ENCODE results near the gene ADCY2. TPM values are rescaled to one million over a fixed set of nuclear protein-coding genes. Genes with fewer than 3 reads are reported as not detected.

ADCY2 gene
- total and polyA plus RNA-seq, 9 of the 15 experiments (the other 6 are each of a cell fraction or from before 2014, with no cell fraction given), result 0.01 to 0.15 (median 0.03) TPM; not detected in 5

GRCh38 chr5:7714119-7714518 lies 318.2 kb downstream of the ADCY2 start:
- ChIA-PET POLR2A (interaction anchor here (1.2 kb wide), 1 partner anchor 28 kb away, joined by 3 read pairs; no protein-coding TSS in a partner anchor), CTCF (ENCODE audit: low intra/inter-chr PET ratio) (no interaction called here)
- H3K9me1 ChIP-seq (ENCODE audit: control insufficient read depth, insufficient read depth, low read length), result no peaks in the 10 kb centered on the region
- no peaks in the 10 kb centered on the region for H3K36me3 ChIP-seq (ENCODE audit: control insufficient read depth, insufficient read depth, low read length)
- intact Hi-C loops (cut with micrococcal nuclease) (no loop called here), in situ Hi-C loops (cut with MboI) (no loop called here)
- 1% methylated on average over 6 of the region's 6 CpGs for WGBS (ENCODE audit: insufficient coverage, low coverage, missing lambda C conversion rate)
- H3K9me3 ChIP-seq (replicated peaks; ENCODE audit: control insufficient read depth, insufficient read depth, low read depth, low read length), result no peaks in the 10 kb centered on the region
- no peaks in the 10 kb centered on the region for H4K20me1 ChIP-seq (replicated peaks; ENCODE audit: control insufficient read depth, insufficient read depth, low read length)
- peak overlapping the region; percentile 17; the same call in 1 of the 2 replicates for H3K4me2 ChIP-seq (ENCODE audit: insufficient read depth, low read length)
- peak; percentile 84 for ATAC-seq
- BruUV-seq (replicated peaks), result no TSS peak
- no peaks in the 10 kb centered on the region for H3K79me2 ChIP-seq (ENCODE audit: control insufficient read depth, insufficient read depth, low read length)
- 0 out of 5 replicates have a peak, but pooled peaks cover 0 to 1% of the 10 kb centered on the region in 2 experiments for H3K27me3 ChIP-seq (ENCODE audit: control insufficient read depth in 2 of 2, insufficient read depth in 2 of 2, low read length in 2 of 2)
- peak overlapping the region in 1 of 2 experiments; percentile 22; a peak in 1 of 4 replicates for H3K9ac ChIP-seq (ENCODE audit: insufficient read depth in 1 of 2, low read depth in 2 of 2, low read length in 2 of 2)
- H2AFZ ChIP-seq (ENCODE audit: low read depth, low read length), result no peak overlapping the region
- H3K4me1 ChIP-seq (replicated peaks in 1 of 2; ENCODE audit: control insufficient read depth in 2 of 2, insufficient read depth in 2 of 2, low read length in 2 of 2), result peaks cover 0 to 7% of the 10 kb centered on the region in 2 experiments; a peak in 2 of 5 replicates
- FAIRE-seq, result peak; percentile 56
- peak; percentile 24 to 65 (median 44) for DNase-seq (ENCODE audit: extremely low read depth in 1 of 4, low spot score in 3 of 4)
- no peak overlapping the region for H3K4me3 ChIP-seq
- peak overlapping the region; percentile 59; the same call in 1 of the 3 replicates for H3K27ac ChIP-seq (ENCODE audit: extremely low read depth, low read depth, low read length)
- TF ChIP-seq SOX6 (IDR thresholded peaks at IDR 0.05) (peak; percentile 83), RFX1 (IDR thresholded peaks at IDR 0.05) (no peak), ZBTB1 (CRISPR knock-in tag; IDR thresholded peaks at IDR 0.05; ENCODE audit: borderline replicate concordance, low read depth) (no peak), HMBOX1 (IDR thresholded peaks at IDR 0.05) (no peak), FOXJ2 (tag; IDR thresholded peaks at IDR 0.05) (no peak), GTF2A2 (tag; IDR thresholded peaks at IDR 0.05) (no peak), ZNF282 (CRISPR knock-in tag; IDR thresholded peaks at IDR 0.05) (no peak), TBL1XR1 (IDR thresholded peaks at IDR 0.05; ENCODE audit: low read length in 2 of 2) (peak in 1 of 2 experiments; percentile 21; a peak in 1 of 4 replicates), MYBL2 (IDR thresholded peaks at IDR 0.05; ENCODE audit: low read depth) (no peak), MYBL2 (CRISPR knock-in tag; IDR thresholded peaks at IDR 0.05; ENCODE audit: borderline replicate concordance) (no peak), ATF3 (IDR thresholded peaks at IDR 0.05) (peak; percentile 72; the same call in 1 of the 2 replicates), ATF3 (CRISPR knock-in tag; conservative IDR thresholded peaks at IDR 0.05) (peak; percentile 90), RBM39 (optimal IDR thresholded peaks at IDR 0.05; ENCODE audit: low read depth, low read length) (no peak), ID3 (CRISPR knock-in tag; IDR thresholded peaks at IDR 0.05) (no peak), ID3 (tag; IDR thresholded peaks at IDR 0.05) (no peak), TRIM28 (IDR thresholded peaks at IDR 0.05) (no peak), RNF219 (CRISPR knock-in tag; IDR thresholded peaks at IDR 0.05) (no peak), CCAR2 (IDR thresholded peaks at IDR 0.05; ENCODE audit: low read depth, low read length) (no peak), MTA2 (IDR thresholded peaks at IDR 0.05; ENCODE audit: low read depth) (peak; percentile 45; the same call in 1 of the 2 replicates), MCM2 (IDR thresholded peaks at IDR 0.05; ENCODE audit: low read depth) (no peak), PHF20 (IDR thresholded peaks at IDR 0.05; ENCODE audit: partially characterized antibody) (no peak), NCOA1 (IDR thresholded peaks at IDR 0.05; ENCODE audit: low read depth) (0 out of 2 replicates have a peak, but pooled peaks have one; percentile 39)

Measured in K562 (cell line).